Fibroblast of lung (primary cell): ENCODE measurements around the gene ARMCX4. TPM values are rescaled to one million over a fixed set of nuclear protein-coding genes. Genes with fewer than 3 reads are reported as not detected.

Source experiments
- DNase-seq, 2 donors: peaks; one replicate each; pipeline versions ENCODE4 v3.0.0 to v3.0.0-alpha.2; 2010; ENCODE audit warnings: low read depth in 2 of 2
- H2AFZ ChIP-seq: 2 replicates; pipeline ENCODE4 v1.5.1; 2012; ENCODE audit warnings: low read length, control low read depth, inconsistent platforms
- H3K27ac ChIP-seq: 2 replicates; pipeline ENCODE4 v1.5.1; 2011; ENCODE audit warnings: low read length, control low read depth; ENCODE audit not compliant: insufficient read depth
- H3K27me3 ChIP-seq: 2 replicates; pipeline ENCODE4 v1.5.1; 2011; ENCODE audit warnings: mild to moderate bottlenecking, low read length; ENCODE audit not compliant: control insufficient read depth, insufficient read depth
- H3K36me3 ChIP-seq: 2 replicates; pipeline ENCODE4 v1.5.1; 2011; ENCODE audit warnings: low read length; ENCODE audit not compliant: control insufficient read depth, insufficient read depth
- H3K4me1 ChIP-seq: 2 replicates; pipeline ENCODE4 v1.5.1; 2011; ENCODE audit warnings: low read length; ENCODE audit not compliant: control insufficient read depth, insufficient read depth; ENCODE audit errors: extremely low read depth
- H3K4me2 ChIP-seq: 2 replicates; pipeline ENCODE4 v1.5.1; 2011; ENCODE audit warnings: low read length, control low read depth; ENCODE audit not compliant: insufficient read depth; ENCODE audit errors: extremely low read depth
- H3K4me3 ChIP-seq, 4 experiments: fragments of 200-600 bp in 1 of 4; sonication (generic) in 1 of 4; replicated peaks in 1 of 4; 2 replicates each; pipeline ENCODE4 v1.5.1; 2011 to 2016; ENCODE audit warnings: low read length in 4 of 4, low read depth in 3 of 4, mild to moderate bottlenecking in 3 of 4, control low read depth in 2 of 4, inconsistent platforms in 1 of 4, mixed read lengths in 1 of 4; ENCODE audit not compliant: insufficient read depth in 1 of 4; ENCODE audit errors: control extremely low read depth in 1 of 4
- H3K79me2 ChIP-seq: 2 replicates; pipeline ENCODE4 v1.5.1; 2012; ENCODE audit warnings: mild to moderate bottlenecking, low read length, inconsistent platforms; ENCODE audit not compliant: control insufficient read depth, insufficient read depth
- H3K9ac ChIP-seq: 2 replicates; pipeline ENCODE4 v1.5.1; 2011; ENCODE audit warnings: mild to moderate bottlenecking, low read length, control low read depth; ENCODE audit not compliant: insufficient read depth
- H3K9me3 ChIP-seq: 2 replicates; pipeline ENCODE4 v1.5.1; 2012; ENCODE audit warnings: low read depth, low read length; ENCODE audit not compliant: control insufficient read depth, insufficient read depth
- H4K20me1 ChIP-seq: 2 replicates; pipeline ENCODE4 v1.5.1; 2011; ENCODE audit warnings: low read length; ENCODE audit not compliant: control insufficient read depth, insufficient read depth; ENCODE audit errors: extremely low read depth
- CTCF ChIP-seq, 2 donors: IDR thresholded peaks in 1 of 2; conservative IDR thresholded peaks in 1 of 2; 1 replicate in 1 of 2; 2 replicates in 1 of 2; pipeline ENCODE4 v1.5.1; 2011 to 2012; ENCODE audit warnings: low read length in 2 of 2, control low read depth in 1 of 2, inconsistent platforms in 1 of 2, low read depth in 1 of 2, mild to moderate bottlenecking in 1 of 2
- EZH2 ChIP-seq: IDR thresholded peaks from 2 replicates; pipeline ENCODE4 v1.5.1; 2012; ENCODE audit warnings: low read length, control low read depth, mild to moderate bottlenecking; ENCODE audit errors: missing control alignments
- polyA plus RNA-seq, 2 donors: library from polyadenylated mRNA; depleted of rRNA in 1 of 2; stranded (reverse) in 1 of 2; unstranded in 1 of 2; fragments of >200 nt; gene quantifications; 2 replicates each; pipeline ENCODE4 v1.2.1, GENCODE V29; 2011 to 2012; ENCODE audit warnings: missing spikeins in 1 of 2
- total RNA-seq: library from RNA; depleted of rRNA; stranded (reverse); fragments of >200 nt; gene quantifications from 2 replicates; pipeline ENCODE4 v1.2.1, GENCODE V29; 2014

ARMCX4 gene
- total and polyA plus RNA-seq, 2 donors (not counting 1 experiment from before 2014, with no cell fraction given), result 3.4 to 7.6 TPM

GRCh38 chrX:101450085-101450484 lies 35.2 kb upstream of the ARMCX4 start:
- TF ChIP-seq EZH2 (no peak), CTCF (conservative IDR thresholded peaks at IDR 0.05 in 1 of 2, IDR thresholded peaks at IDR 0.05 in 1 of 2; ENCODE audit: low read depth in 1 of 2, low read length in 2 of 2) (no peak)
- Histone ChIP-seq H3K4me1 (no peaks in the 10 kb centered on the region), H3K79me2 (no peaks in the 10 kb centered on the region), H4K20me1 (no peaks in the 10 kb centered on the region), H3K27ac (no peak overlapping the region), H3K27me3 (no peaks in the 10 kb centered on the region), H3K36me3 (no peaks in the 10 kb centered on the region), H3K9me3 (no peaks in the 10 kb centered on the region), H3K4me2 (no peak overlapping the region), H3K9ac (no peak overlapping the region), H2AFZ (no peak overlapping the region), H3K4me3 (no peak overlapping the region)
- DNase-seq, result no peak

GRCh38 chrX:101450961-101451360 lies 34.3 kb upstream of the ARMCX4 start:
- Histone ChIP-seq H3K9ac (no peak overlapping the region), H3K27ac (no peak overlapping the region), H3K4me2 (no peak overlapping the region), H4K20me1 (no peaks in the 10 kb centered on the region), H3K9me3 (no peaks in the 10 kb centered on the region), H3K36me3 (no peaks in the 10 kb centered on the region), H2AFZ (no peak overlapping the region), H3K27me3 (no peaks in the 10 kb centered on the region), H3K4me1 (no peaks in the 10 kb centered on the region), H3K79me2 (no peaks in the 10 kb centered on the region), H3K4me3 (no peak overlapping the region)
- peak in 1 of 2 donors; percentile 70 for DNase-seq
- TF ChIP-seq EZH2 (no peak), CTCF (conservative IDR thresholded peaks at IDR 0.05 in 1 of 2, IDR thresholded peaks at IDR 0.05 in 1 of 2; ENCODE audit: low read depth in 1 of 2, low read length in 2 of 2) (no peak)

- no peaks in the 10 kb centered on the region for H3K36me3 ChIP-seq
- H4K20me1 ChIP-seq, result no peaks in the 10 kb centered on the region
- TF ChIP-seq EZH2, result no peak
- no peak for TF ChIP-seq CTCF (conservative IDR thresholded peaks at IDR 0.05 in 1 of 2, IDR thresholded peaks at IDR 0.05 in 1 of 2; ENCODE audit: low read depth in 1 of 2, low read length in 2 of 2)
- no peak overlapping the region for H3K27ac ChIP-seq
- no peak overlapping the region for H3K9ac ChIP-seq
- no peaks in the 10 kb centered on the region for H3K9me3 ChIP-seq
- DNase-seq, result peak in 1 of 2 donors; percentile 14
- H3K4me2 ChIP-seq, result no peak overlapping the region
- no peak overlapping the region for H3K4me3 ChIP-seq
- H2AFZ ChIP-seq, result no peak overlapping the region
- H3K27me3 ChIP-seq, result no peaks in the 10 kb centered on the region
- no peaks in the 10 kb centered on the region for H3K4me1 ChIP-seq
- no peaks in the 10 kb centered on the region for H3K79me2 ChIP-seq
Measured at GRCh38 chrX:101452056-101452455, 33.2 kb upstream of the ARMCX4 start.
